Testis (tissue), 2 donors: Measurements from ENCODE around the gene LPCAT4.

Experiments used
- CTCF ChIP-seq, 3 experiments: fragments of 450-650 bp in 2 of 3; fragments of 200-600 bp in 1 of 3; sonication (generic) in 1 of 3; IDR thresholded peaks; one replicate each; pipeline ENCODE4 v1.5.1; 2016 to 2019; ENCODE audit warnings: antibody characterized with exemption in 3 of 3, mild to moderate bottlenecking in 2 of 3, moderate library complexity in 1 of 3
- POLR2A ChIP-seq: fragments of 450-650 bp; IDR thresholded peaks from one replicate; pipeline ENCODE4 v1.6.1; 2017; ENCODE audit warnings: antibody characterized with exemption, mild to moderate bottlenecking, moderate library complexity

- TF ChIP-seq CTCF (IDR thresholded peaks at IDR 0.05) (no peak), POLR2A (no peak)
Observed at GRCh38 chr15:34365836-34366235, 1.2 kb downstream of the LPCAT4 start.
